Psoas muscle (tissue), 8 donors: ENCODE data around the gene RGS21. TPM values are rescaled to one million over a fixed set of nuclear protein-coding genes. Genes with fewer than 3 reads are reported as not detected.
"Not testable (repeated sequence)": the region's sequence is repeated elsewhere in the genome, so short reads cannot be mapped to it uniquely, and the experiment has no call there.

Source experiments
- ATAC-seq, 4 donors: fragments of 200-7000 bp; cut with Tn5 transposase; one replicate each; pipeline ENCODE4 v1.9.1; 2020; ENCODE audit warnings: moderate library complexity in 3 of 4, mild to moderate bottlenecking in 2 of 4
- DNase-seq, 2 donors: peaks; one replicate each; pipeline ENCODE4 v3.0.0-alpha.2; 2020
- H3K27ac ChIP-seq: fragments of 200-600 bp; one replicate; pipeline ENCODE4 v1.8.0; 2022
- H3K27me3 ChIP-seq, 3 donors: fragments of 200-600 bp in 1 of 3; one replicate each; pipeline versions ENCODE4 v1.6.1 to v1.8.0; 2013 to 2022; ENCODE audit warnings: low read length in 2 of 3, mild to moderate bottlenecking in 2 of 3, moderate library complexity in 1 of 3; ENCODE audit not compliant: insufficient read depth in 3 of 3
- H3K36me3 ChIP-seq, 2 donors: fragments of 200-600 bp in 1 of 2; one replicate each; pipeline versions ENCODE4 v1.6.1 to v1.8.0; 2013 to 2022; ENCODE audit warnings: low read depth in 1 of 2, mild to moderate bottlenecking in 1 of 2, moderate library complexity in 1 of 2; ENCODE audit not compliant: insufficient read depth in 1 of 2
- H3K4me1 ChIP-seq: fragments of 200-600 bp; one replicate; pipeline ENCODE4 v1.8.0; 2022
- H3K4me3 ChIP-seq: fragments of 200-600 bp; one replicate; pipeline ENCODE4 v1.8.0; 2022; ENCODE audit warnings: mild to moderate bottlenecking
- H3K9me3 ChIP-seq: fragments of 200-600 bp; one replicate; pipeline ENCODE4 v1.8.0; 2022
- WGBS, 3 donors: extraction: QIAGEN DNeasy Blood & Tissue Kit; methylation state at CpG; one replicate each; pipeline versions ENCODE4 v1.1.6 to v1.1.7; 2013; 5-methylcytosine and 5-hydroxymethylcytosine counted together
- intact Hi-C, 2 donors: fragments of 100-400 bp; cut with DNase I; formaldehyde crosslinking; loops; one replicate each; pipeline versions ENCODE4 v1.11.0 to v1.14.2; 2022
- polyA plus RNA-seq, 3 donors: library from polyadenylated mRNA; stranded (reverse); fragments of 200-250 nt; gene quantifications; one replicate each; pipeline ENCODE4 v1.2.3, GENCODE V29; 2013
- total RNA-seq, 4 donors: library from RNA; stranded (reverse); fragmentation: NEBNext Ultra II Directional in 2 of 4; extraction: Animal tissue kit (Norgen Biotek cat#: 25700) in 2 of 4; gene quantifications; one replicate each; pipeline versions ENCODE4 v1.2.1 to v1.2.4, GENCODE V29; 2021 to 2023
- TF ChIP-seq, protein P1 (sequence below): fragments of 200-600 bp; IDR thresholded peaks from one replicate; pipeline ENCODE4 v1.8.0; 2022; ENCODE audit warnings: antibody characterized with exemption
- donor health status: healthy with polysubstance abuse.
- donor health status: DM: no; HTN: no; CAD: no; lungs with moderate emphysema.
- donor health status: Bipolar disorder and iron deficiency.
- donor health status: healthy.
- donor health status: DM: yes; HTN: yes; CAD: no.
- donor health status: DM: no; HTN: no; CAD: no.
- donor health status: DM: no; HTN: no; CAD: no.
- donor health status: DM: yes; HTN: yes; CAD: no.

The RGS21 gene
- total and polyA plus RNA-seq, 7 donors: not detected

DNA sequence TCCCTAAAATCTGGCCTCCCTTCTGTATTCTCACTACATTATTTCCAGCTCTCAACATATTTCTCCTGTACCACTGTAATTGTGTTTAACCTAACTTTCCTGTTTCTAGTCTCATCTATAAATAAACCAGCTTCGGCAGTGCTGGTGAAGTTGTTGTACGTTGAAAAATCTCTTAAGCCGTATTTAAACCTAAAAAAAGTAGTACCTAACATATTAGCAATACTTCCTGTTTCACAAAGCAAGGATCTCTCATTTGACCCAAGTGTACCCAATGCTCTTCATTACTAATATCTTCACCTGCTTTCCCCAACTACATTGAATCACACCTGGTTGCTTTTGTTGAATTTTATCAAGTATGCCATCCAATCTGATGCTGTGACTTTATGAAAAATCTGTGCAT is 42.2 kb upstream of the RGS21 start:
- H3K27ac ChIP-seq: no peak overlapping the region
- no peak for ATAC-seq
- H3K36me3 ChIP-seq: no peaks in the 10 kb centered on the region
- no peaks in the 10 kb centered on the region for H3K9me3 ChIP-seq
- no peaks in the 10 kb centered on the region for H3K27me3 ChIP-seq
- intact Hi-C loops: no loop called here
- no peaks in the 10 kb centered on the region for H3K4me1 ChIP-seq
- H3K4me3 ChIP-seq: no peak overlapping the region
- 67 to 84% (median 70%) methylated on average over 3 of the region's 3 CpGs for WGBS, 3 donors
- TF ChIP-seq, protein P1, sequence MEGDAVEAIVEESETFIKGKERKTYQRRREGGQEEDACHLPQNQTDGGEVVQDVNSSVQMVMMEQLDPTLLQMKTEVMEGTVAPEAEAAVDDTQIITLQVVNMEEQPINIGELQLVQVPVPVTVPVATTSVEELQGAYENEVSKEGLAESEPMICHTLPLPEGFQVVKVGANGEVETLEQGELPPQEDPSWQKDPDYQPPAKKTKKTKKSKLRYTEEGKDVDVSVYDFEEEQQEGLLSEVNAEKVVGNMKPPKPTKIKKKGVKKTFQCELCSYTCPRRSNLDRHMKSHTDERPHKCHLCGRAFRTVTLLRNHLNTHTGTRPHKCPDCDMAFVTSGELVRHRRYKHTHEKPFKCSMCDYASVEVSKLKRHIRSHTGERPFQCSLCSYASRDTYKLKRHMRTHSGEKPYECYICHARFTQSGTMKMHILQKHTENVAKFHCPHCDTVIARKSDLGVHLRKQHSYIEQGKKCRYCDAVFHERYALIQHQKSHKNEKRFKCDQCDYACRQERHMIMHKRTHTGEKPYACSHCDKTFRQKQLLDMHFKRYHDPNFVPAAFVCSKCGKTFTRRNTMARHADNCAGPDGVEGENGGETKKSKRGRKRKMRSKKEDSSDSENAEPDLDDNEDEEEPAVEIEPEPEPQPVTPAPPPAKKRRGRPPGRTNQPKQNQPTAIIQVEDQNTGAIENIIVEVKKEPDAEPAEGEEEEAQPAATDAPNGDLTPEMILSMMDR: no peak
- DNase-seq: no peak

DNA sequence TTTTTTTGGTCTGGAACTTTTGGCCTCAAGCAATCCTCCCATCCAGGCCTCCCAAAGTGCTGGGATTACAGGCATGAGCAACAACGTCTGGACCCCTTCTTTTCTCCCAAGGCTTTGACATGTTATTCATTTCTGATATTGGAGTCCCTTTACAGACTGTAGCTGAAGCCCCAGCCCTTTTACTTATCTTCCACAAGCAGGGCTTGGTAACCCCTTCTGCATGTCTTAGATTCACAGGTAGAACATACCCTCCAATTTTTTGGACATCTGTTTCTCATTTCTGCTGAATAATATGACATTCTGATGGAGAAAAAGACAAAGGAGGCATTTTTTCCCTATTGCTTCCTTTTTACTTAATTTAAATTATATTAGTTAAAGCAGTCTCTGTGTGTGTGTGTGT is 39.2 kb upstream of the RGS21 start:
- intact Hi-C loops: no loop called here
- 44 to 67% (median 47%) methylated on average over 1 of the region's 1 CpG for WGBS, 3 donors
- ATAC-seq: no peak

DNA sequence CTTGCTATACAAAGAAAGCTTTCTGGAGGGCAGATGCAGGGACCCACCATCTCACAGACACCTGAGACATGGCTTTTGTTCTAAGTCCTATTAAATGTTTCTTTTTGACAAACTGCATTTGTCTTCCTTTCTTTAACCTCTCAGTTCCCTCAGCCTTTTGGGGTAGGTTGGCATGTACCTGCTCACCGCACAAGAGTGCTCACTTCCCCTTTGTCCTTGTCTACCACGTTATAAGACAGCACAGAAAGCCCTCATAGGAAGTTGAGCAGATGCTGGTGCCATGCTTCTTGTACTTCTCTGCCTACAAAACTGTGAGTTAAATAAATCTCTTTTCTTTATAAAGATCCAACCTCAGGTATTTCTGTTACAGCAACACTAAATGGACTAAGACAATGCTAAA is 31.9 kb upstream of the RGS21 start:
- Histone ChIP-seq H3K36me3 (no peaks in the 10 kb centered on the region), H3K9me3 (peaks cover 7% of the 10 kb centered on the region), H3K4me3 (no peak overlapping the region), H3K4me1 (no peaks in the 10 kb centered on the region), H3K27me3 (no peaks in the 10 kb centered on the region), H3K27ac (no peak overlapping the region)
- no peak for ATAC-seq
- TF ChIP-seq, protein P1: no peak
- 88 to 93% (median 90%) methylated on average over 2 of the region's 2 CpGs for WGBS, 3 donors
- no peak for DNase-seq
- intact Hi-C loops: no loop called here

More for the DNA sequence above, 39.2 kb upstream of the RGS21 start:
- no peaks in the 10 kb centered on the region for H3K36me3 ChIP-seq
- no peaks in the 10 kb centered on the region for H3K4me1 ChIP-seq
- H3K27ac ChIP-seq: no peak overlapping the region
- no peaks in the 10 kb centered on the region for H3K9me3 ChIP-seq
- no peaks in the 10 kb centered on the region for H3K27me3 ChIP-seq
- TF ChIP-seq, protein P1: no peak
- DNase-seq: no peak
- H3K4me3 ChIP-seq: no peak overlapping the region

DNA sequence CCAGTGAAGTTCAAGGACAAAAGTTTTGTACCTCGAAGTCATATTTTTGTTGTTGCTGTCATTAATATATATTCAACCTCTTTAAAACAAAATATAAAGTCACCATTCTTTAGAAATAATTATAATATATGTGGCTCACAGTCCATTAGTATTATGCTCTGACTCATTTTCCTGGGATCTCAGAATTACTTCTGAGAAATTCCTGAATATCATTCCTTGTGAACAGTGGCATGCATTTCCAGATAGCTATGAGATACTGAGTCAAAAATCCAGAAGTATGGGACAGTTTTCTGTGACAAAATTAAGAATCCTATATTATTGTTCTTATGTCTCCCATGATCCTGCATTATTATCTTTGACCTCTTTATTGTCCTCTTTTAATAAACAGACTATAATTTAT is 13.8 kb upstream of the RGS21 start:
- ATAC-seq: no peak
- TF ChIP-seq, protein P1: no peak
- H3K4me1 ChIP-seq: no peaks in the 10 kb centered on the region
- no peaks in the 10 kb centered on the region for H3K27me3 ChIP-seq
- H3K36me3 ChIP-seq: no peaks in the 10 kb centered on the region
- H3K9me3 ChIP-seq: no peaks in the 10 kb centered on the region
- no peak for DNase-seq
- 78 to 85% (median 81%) methylated on average over 1 of the region's 1 CpG for WGBS, 3 donors
- H3K4me3 ChIP-seq: no peak overlapping the region
- intact Hi-C loops: no loop called here
- no peak overlapping the region for H3K27ac ChIP-seq

DNA sequence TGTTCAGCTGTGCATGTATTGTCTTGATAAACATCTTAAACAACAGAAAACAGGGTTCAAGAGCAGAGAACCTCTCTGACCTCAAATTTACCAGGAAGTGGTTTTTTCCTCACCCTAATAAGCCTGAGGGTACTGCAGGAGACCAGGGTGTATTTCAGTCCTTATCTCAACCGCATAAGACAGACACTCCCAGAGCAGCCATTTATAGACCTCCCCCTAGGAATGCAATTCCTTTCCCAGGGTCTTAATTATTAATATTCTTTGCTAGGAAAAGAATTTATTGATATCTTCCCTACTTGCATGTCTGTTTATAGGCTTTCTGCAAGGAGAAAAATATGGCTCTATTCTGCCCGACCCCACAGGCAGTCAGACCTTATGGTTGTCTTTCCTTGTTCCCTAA is 8.5 kb upstream of the RGS21 start:
- H3K9me3 ChIP-seq, DNase-seq, H3K4me1 ChIP-seq, H3K4me3 ChIP-seq, H3K27ac ChIP-seq, H3K36me3 ChIP-seq, intact Hi-C loops, H3K27me3 ChIP-seq, ATAC-seq: not testable (repeated sequence)
- WGBS, 3 donors: 96 to 100% (median 99%) methylated on average over 2 of the region's 2 CpGs
